GM18511 (cell line): ENCODE measurements around the gene GPLD1.
"Not testable (repeated sequence)": the region's sequence is repeated elsewhere in the genome, so short reads cannot be mapped to it uniquely, and the experiment has no call there.

Experiments used
- ATAC-seq: cut with Tn5 transposase; IDR thresholded peaks from one replicate; pipeline ENCODE4 v1.9.1; 2021; ENCODE audit warnings: mild to moderate bottlenecking, moderate library complexity; ENCODE audit not compliant: unreplicated experiment

Gene GPLD1

GRCh38 chr6:24489470-24489869 lies at the start of gene GPLD1:
TSS of gene GPLD1 (minus strand) at chr6:24489578. CDS start at chr6:24489511, 67 bp downstream.
- no peak for ATAC-seq

- no peak for ATAC-seq
These were observed 48.5 kb upstream of the GPLD1 start for GRCh38 chr6:24537771-24538385.

GRCh38 chr6:24537082-24537699 lies 47.8 kb upstream of the GPLD1 start:
- ATAC-seq, result no peak

- ATAC-seq, result no peak
These were observed 47.1 kb upstream of the GPLD1 start for GRCh38 chr6:24536466-24536865.

GRCh38 chr6:24535210-24535609 lies 45.8 kb upstream of the GPLD1 start:
- ATAC-seq, result no peak

GRCh38 chr6:24534329-24534728 lies 45.0 kb upstream of the GPLD1 start:
- ATAC-seq, result no peak

GRCh38 chr6:24529985-24530384 lies 40.6 kb upstream of the GPLD1 start:
- ATAC-seq, result no peak

GRCh38 chr6:24524805-24525204 lies 35.4 kb upstream of the GPLD1 start:
- ATAC-seq, result no peak

- no peak for ATAC-seq
These were observed 35.0 kb upstream of the GPLD1 start for GRCh38 chr6:24524329-24524728.

GRCh38 chr6:24522228-24523176 lies 33.1 kb upstream of the GPLD1 start:
- peak; percentile 43 for ATAC-seq

GRCh38 chr6:24520929-24521546 lies 31.7 kb upstream of the GPLD1 start:
- peak; percentile 53 for ATAC-seq

GRCh38 chr6:24517659-24518543 lies 28.5 kb upstream of the GPLD1 start:
- ATAC-seq, result peak; percentile 81

GRCh38 chr6:24513602-24514001 lies 24.2 kb upstream of the GPLD1 start:
- ATAC-seq, result no peak

GRCh38 chr6:24511976-24512375 lies 22.6 kb upstream of the GPLD1 start:
- ATAC-seq, result not testable (repeated sequence)

GRCh38 chr6:24506814-24507520 lies 17.6 kb upstream of the GPLD1 start:
- ATAC-seq, result no peak

- ATAC-seq, result no peak
These were observed 15.5 kb upstream of the GPLD1 start for GRCh38 chr6:24504649-24505586.

GRCh38 chr6:24504287-24504648 lies 14.9 kb upstream of the GPLD1 start:
- no peak for ATAC-seq

GRCh38 chr6:24501914-24502313 lies 12.5 kb upstream of the GPLD1 start:
- no peak for ATAC-seq

GRCh38 chr6:24501374-24501773 lies 12.0 kb upstream of the GPLD1 start:
- no peak for ATAC-seq
